Subcutaneous abdominal adipose tissue (tissue), 5 donors: ENCODE data around the gene GDAP2.

Experiments
- H3K27ac ChIP-seq: one replicate; pipeline ENCODE4 v1.7.0; 2013; ENCODE audit warnings: low read depth, mild to moderate bottlenecking, inconsistent platforms, low read length, moderate library complexity
- H3K27me3 ChIP-seq, 5 donors: one replicate each; pipeline ENCODE4 v1.7.0; 2013; ENCODE audit warnings: low read length in 5 of 5, inconsistent platforms in 1 of 5; ENCODE audit not compliant: control insufficient read depth in 5 of 5, insufficient read depth in 4 of 5
- H3K36me3 ChIP-seq, 5 donors: one replicate each; pipeline ENCODE4 v1.7.0; 2013; ENCODE audit warnings: low read length in 5 of 5; ENCODE audit not compliant: control insufficient read depth in 5 of 5, insufficient read depth in 5 of 5
- H3K4me1 ChIP-seq, 5 donors: one replicate each; pipeline ENCODE4 v1.7.0; 2013; ENCODE audit warnings: low read length in 5 of 5, mild to moderate bottlenecking in 3 of 5, moderate library complexity in 1 of 5; ENCODE audit not compliant: control insufficient read depth in 5 of 5, insufficient read depth in 5 of 5
- H3K4me3 ChIP-seq, 5 donors: one replicate each; pipeline ENCODE4 v1.7.0; 2013; ENCODE audit warnings: low read length in 5 of 5, low read depth in 1 of 5
- H3K9ac ChIP-seq, 5 donors: one replicate each; pipeline ENCODE4 v1.7.0; 2013; ENCODE audit warnings: low read length in 5 of 5, mild to moderate bottlenecking in 4 of 5, moderate library complexity in 3 of 5
- H3K9me3 ChIP-seq, 5 donors: one replicate each; pipeline ENCODE4 v1.7.0; 2013; ENCODE audit warnings: low read length in 5 of 5; ENCODE audit not compliant: control insufficient read depth in 5 of 5
- donor health status: healthy.
- donor health status: healthy.
- donor health status: healthy.
- donor health status: healthy.
- donor health status: healthy.

The GDAP2 gene

GRCh38 chr1:117911051-117911450 lies 18.4 kb downstream of the GDAP2 start:
- H3K27me3 ChIP-seq = no peaks in the 10 kb centered on the region
- no peaks in the 10 kb centered on the region for H3K4me1 ChIP-seq
- no peaks in the 10 kb centered on the region for H3K9me3 ChIP-seq
- no peak overlapping the region for H3K27ac ChIP-seq
- H3K9ac ChIP-seq = no peak overlapping the region
- H3K4me3 ChIP-seq = no peak overlapping the region
- H3K36me3 ChIP-seq = peaks cover 43 to 80% (median 71%) of the 10 kb centered on the region in 5 donors

DNA sequence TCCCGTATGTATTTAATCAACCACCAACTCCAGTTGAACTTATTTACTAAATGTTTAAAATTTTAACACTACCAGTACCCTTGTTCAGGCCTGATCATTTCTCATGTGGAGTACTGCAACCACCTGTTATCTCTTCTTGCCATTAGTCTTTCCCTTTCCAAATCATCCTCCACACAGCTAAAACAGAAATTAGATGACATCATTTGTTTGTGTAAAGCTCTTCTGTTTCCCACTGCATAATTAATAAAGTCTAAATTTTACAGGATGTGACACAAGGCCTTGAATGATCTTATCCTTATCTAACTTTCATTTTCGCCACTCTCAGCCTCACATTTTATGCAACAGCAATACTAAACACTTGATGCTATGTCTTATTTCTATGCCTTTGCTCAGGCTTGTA lies 24.4 kb downstream of the GDAP2 start:
- Histone ChIP-seq H3K27ac (no peak overlapping the region), H3K36me3 (peaks cover 27 to 80% (median 60%) of the 10 kb centered on the region in 5 donors), H3K9me3 (no peaks in the 10 kb centered on the region), H3K9ac (no peak overlapping the region), H3K4me3 (no peak overlapping the region), H3K27me3 (no peaks in the 10 kb centered on the region), H3K4me1 (no peaks in the 10 kb centered on the region)

DNA sequence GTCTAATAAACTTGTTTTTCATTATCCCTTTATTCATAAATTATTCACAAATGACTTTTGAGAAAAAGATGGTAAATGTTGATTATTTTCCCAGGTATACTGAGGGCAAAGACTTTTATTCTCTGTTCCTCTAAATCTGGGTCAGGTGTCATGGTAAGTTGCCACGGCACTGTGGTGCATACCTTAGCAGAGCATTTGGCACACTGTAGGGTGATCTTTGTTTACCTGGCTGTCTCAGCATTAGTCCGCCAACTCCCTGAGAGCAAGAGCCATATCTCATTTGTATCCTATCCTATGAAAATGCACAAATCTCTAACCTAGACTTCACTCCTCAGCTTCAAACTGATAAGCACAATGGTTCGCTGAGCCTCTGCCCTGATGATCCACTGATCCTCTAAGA lies 24.9 kb downstream of the GDAP2 start:
- Histone ChIP-seq H3K9me3 (no peaks in the 10 kb centered on the region), H3K9ac (no peak overlapping the region), H3K4me3 (no peak overlapping the region), H3K4me1 (no peaks in the 10 kb centered on the region), H3K27ac (no peak overlapping the region), H3K36me3 (peaks cover 27 to 74% (median 54%) of the 10 kb centered on the region in 5 donors), H3K27me3 (no peaks in the 10 kb centered on the region)

- Histone ChIP-seq H3K9me3 (no peaks in the 10 kb centered on the region), H3K36me3 (peaks cover 39 to 76% (median 63%) of the 10 kb centered on the region in 5 donors), H3K27me3 (no peaks in the 10 kb centered on the region)
Observed at GRCh38 chr1:117902944-117903343, 26.5 kb downstream of the GDAP2 start.

GRCh38 chr1:117899801-117900200 lies 29.6 kb downstream of the GDAP2 start:
- peaks cover 49 to 76% (median 59%) of the 10 kb centered on the region in 5 donors for H3K36me3 ChIP-seq

More at GRCh38 chr1:117902944-117903343, 26.5 kb downstream of the GDAP2 start:
- no peak overlapping the region for H3K27ac ChIP-seq
- H3K4me1 ChIP-seq = no peaks in the 10 kb centered on the region
- H3K9ac ChIP-seq = no peak overlapping the region
- no peak overlapping the region for H3K4me3 ChIP-seq

DNA sequence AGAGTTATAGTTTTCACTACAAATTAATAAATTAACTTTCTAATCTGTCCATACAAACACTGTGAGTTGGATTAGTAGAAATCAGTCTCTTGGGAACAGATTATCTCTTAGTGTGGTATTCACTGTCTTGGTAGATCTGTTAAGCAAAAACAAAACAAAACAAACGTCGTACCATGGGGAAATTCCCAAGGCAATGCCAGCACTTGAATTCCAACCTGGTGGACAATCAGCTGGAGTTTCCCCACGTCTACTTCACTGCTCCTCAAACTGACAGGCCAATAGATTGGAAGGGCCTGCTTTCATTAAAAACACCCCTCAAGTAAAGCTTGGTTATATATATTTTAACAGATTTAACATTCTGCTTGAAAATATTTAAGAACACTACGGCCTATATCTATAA lies 31.9 kb downstream of the GDAP2 start:
- peak overlapping the region in 1 of 5 donors; percentile 17 for H3K9ac ChIP-seq
- no peaks in the 10 kb centered on the region for H3K27me3 ChIP-seq
- H3K9me3 ChIP-seq = no peaks in the 10 kb centered on the region
- peaks cover 37 to 57% (median 47%) of the 10 kb centered on the region in 5 donors for H3K36me3 ChIP-seq
- no peak overlapping the region for H3K27ac ChIP-seq
- H3K4me3 ChIP-seq = no peak overlapping the region
- no peaks in the 10 kb centered on the region for H3K4me1 ChIP-seq

More at GRCh38 chr1:117899801-117900200, 29.6 kb downstream of the GDAP2 start:
- Histone ChIP-seq H3K27ac (no peak overlapping the region), H3K9ac (no peak overlapping the region), H3K4me1 (no peaks in the 10 kb centered on the region), H3K27me3 (no peaks in the 10 kb centered on the region), H3K9me3 (no peaks in the 10 kb centered on the region), H3K4me3 (no peak overlapping the region)

- H3K27ac ChIP-seq = no peak overlapping the region
- no peaks in the 10 kb centered on the region for H3K9me3 ChIP-seq
- H3K4me3 ChIP-seq = no peak overlapping the region
- no peaks in the 10 kb centered on the region for H3K4me1 ChIP-seq
- no peak overlapping the region for H3K9ac ChIP-seq
- H3K27me3 ChIP-seq = no peaks in the 10 kb centered on the region
- H3K36me3 ChIP-seq = peaks cover 34 to 49% (median 40%) of the 10 kb centered on the region in 5 donors
Observed at GRCh38 chr1:117895482-117896114, 33.8 kb downstream of the GDAP2 start.

GRCh38 chr1:117894078-117894477 lies 35.3 kb downstream of the GDAP2 start:
- H3K36me3 ChIP-seq = peaks cover 31 to 49% (median 36%) of the 10 kb centered on the region in 5 donors
- H3K27ac ChIP-seq = no peak overlapping the region

GRCh38 chr1:117892512-117892911 lies 36.9 kb downstream of the GDAP2 start:
- Histone ChIP-seq H3K9me3 (no peaks in the 10 kb centered on the region), H3K36me3 (peaks cover 16 to 50% (median 23%) of the 10 kb centered on the region in 5 donors), H3K4me1 (no peaks in the 10 kb centered on the region), H3K9ac (no peak overlapping the region), H3K27me3 (no peaks in the 10 kb centered on the region), H3K27ac (no peak overlapping the region), H3K4me3 (no peak overlapping the region)

More at GRCh38 chr1:117894078-117894477, 35.3 kb downstream of the GDAP2 start:
- Histone ChIP-seq H3K4me3 (no peak overlapping the region), H3K9ac (no peak overlapping the region), H3K4me1 (no peaks in the 10 kb centered on the region), H3K9me3 (no peaks in the 10 kb centered on the region), H3K27me3 (no peaks in the 10 kb centered on the region)

- no peak overlapping the region for H3K9ac ChIP-seq
- H3K9me3 ChIP-seq = no peaks in the 10 kb centered on the region
- H3K36me3 ChIP-seq = peaks cover 0 to 34% (median 6%) of the 10 kb centered on the region in 5 donors
- H3K27ac ChIP-seq = no peak overlapping the region
- no peaks in the 10 kb centered on the region for H3K27me3 ChIP-seq
- no peaks in the 10 kb centered on the region for H3K4me1 ChIP-seq
- H3K4me3 ChIP-seq = no peak overlapping the region
Observed at GRCh38 chr1:117890452-117890851, 39.0 kb downstream of the GDAP2 start.
